Astrocyte (in vitro differentiated cells and primary cell): ENCODE results near the gene SRBD1. TPM values are rescaled to one million over a fixed set of nuclear protein-coding genes. Genes with fewer than 3 reads are reported as not detected.

ENCODE experiments used
- DNase-seq: peaks from one replicate; pipeline ENCODE4 v3.0.0-alpha.2; 2010; ENCODE audit warnings: low read depth
- FAIRE-seq: peaks from 2 replicates; lab custom pipeline; 2011; peaks lifted over from hg19 to GRCh38; lab: Jason Lieb, UNC
- H2AFZ ChIP-seq: 2 replicates; pipeline ENCODE4 v1.6.0; 2012; ENCODE audit warnings: low read depth, low read length, inconsistent platforms
- H3K27ac ChIP-seq: 2 replicates; pipeline ENCODE4 v1.5.1; 2011; ENCODE audit warnings: low read depth, low read length, inconsistent platforms
- H3K27me3 ChIP-seq: 2 replicates; pipeline ENCODE4 v1.6.0; 2011; ENCODE audit warnings: low read length, inconsistent platforms; ENCODE audit not compliant: insufficient read depth
- H3K36me3 ChIP-seq: 2 replicates; pipeline ENCODE4 v1.5.1; 2011; ENCODE audit warnings: low read length, inconsistent platforms; ENCODE audit not compliant: insufficient read depth
- H3K4me1 ChIP-seq: 2 replicates; pipeline ENCODE4 v1.5.1; 2011; ENCODE audit warnings: low read length, inconsistent platforms; ENCODE audit not compliant: insufficient read depth
- H3K4me2 ChIP-seq: 2 replicates; pipeline ENCODE4 v1.6.0; 2012; ENCODE audit warnings: low read length, inconsistent platforms
- H3K4me3 ChIP-seq: 2 replicates; pipeline ENCODE4 v1.5.1; 2011; ENCODE audit warnings: low read depth, mild to moderate bottlenecking, low read length, inconsistent platforms; ENCODE audit not compliant: insufficient read depth
- H3K79me2 ChIP-seq: 2 replicates; pipeline ENCODE4 v1.6.0; 2012; ENCODE audit warnings: mild to moderate bottlenecking, low read length, inconsistent platforms; ENCODE audit not compliant: insufficient read depth
- H3K9ac ChIP-seq: 2 replicates; pipeline ENCODE4 v1.6.0; 2012; ENCODE audit warnings: mild to moderate bottlenecking, low read length, inconsistent platforms
- H3K9me3 ChIP-seq: 2 replicates; pipeline ENCODE4 v1.5.1; 2012; ENCODE audit warnings: low read depth, mild to moderate bottlenecking, low read length, inconsistent platforms; ENCODE audit not compliant: insufficient read depth
- H4K20me1 ChIP-seq: 2 replicates; pipeline ENCODE4 v1.6.0; 2012; ENCODE audit warnings: low read length, inconsistent platforms; ENCODE audit not compliant: insufficient read depth
- H3K27ac Mint-ChIP-seq: one replicate; pipeline ENCODE4 v1.8.0; 2021; ENCODE audit warnings: mild to moderate bottlenecking, mixed read lengths; ENCODE audit not compliant: unreplicated experiment
- H3K27me3 Mint-ChIP-seq: one replicate; pipeline ENCODE4 v1.8.0; 2021; ENCODE audit warnings: low read depth, mixed read lengths; ENCODE audit not compliant: unreplicated experiment
- H3K36me3 Mint-ChIP-seq: one replicate; pipeline ENCODE4 v1.8.0; 2021; ENCODE audit warnings: low read depth, mixed read lengths; ENCODE audit not compliant: unreplicated experiment
- H3K4me1 Mint-ChIP-seq: one replicate; pipeline ENCODE4 v1.8.0; 2021; ENCODE audit warnings: low read depth, mixed read lengths; ENCODE audit not compliant: unreplicated experiment
- H3K4me3 Mint-ChIP-seq: one replicate; pipeline ENCODE4 v1.8.0; 2021; ENCODE audit warnings: mild to moderate bottlenecking, moderate library complexity, mixed read lengths; ENCODE audit not compliant: unreplicated experiment
- H3K9me3 Mint-ChIP-seq: one replicate; pipeline ENCODE4 v1.8.0; 2021; ENCODE audit warnings: mild to moderate bottlenecking, mixed read lengths; ENCODE audit not compliant: unreplicated experiment
- EZH2 ChIP-seq: IDR thresholded peaks from 2 replicates; pipeline ENCODE4 v1.6.1; 2012; ENCODE audit warnings: mild to moderate bottlenecking, low read length, inconsistent platforms; ENCODE audit not compliant: insufficient read depth
- total RNA-seq: library from RNA; stranded (reverse); gene quantifications from 2 replicates; pipeline ENCODE4 v1.2.1, GENCODE V29; 2021
- TF ChIP-seq, protein P1 (sequence below): IDR thresholded peaks from 2 replicates; pipeline ENCODE4 v1.5.1; 2011; ENCODE audit warnings: low read depth, mild to moderate bottlenecking, inconsistent platforms, low read length, moderate library complexity; ENCODE audit not compliant: insufficient read depth

SRBD1 gene
- total RNA-seq, 1 donor from 2014 or later = 9.3 TPM

GRCh38 chr2:45606796-45607195, 4.3 kb downstream of the SRBD1 start:
- Mint-ChIP-seq H3K36me3 (no peaks in the 10 kb centered on the region), H3K4me3 (no peak overlapping the region), H3K4me1 (peaks cover 1% of the 10 kb centered on the region), H3K9me3 (peaks cover 3% of the 10 kb centered on the region), H3K27ac (no peak overlapping the region), H3K27me3 (no peaks in the 10 kb centered on the region)
- H3K4me3 ChIP-seq = no peak overlapping the region
- no peak for DNase-seq
- peaks cover 2% of the 10 kb centered on the region for H3K36me3 ChIP-seq
- FAIRE-seq = no peak
- no peak overlapping the region for H3K27ac ChIP-seq
- peaks cover 38% of the 10 kb centered on the region for H3K79me2 ChIP-seq
- no peaks in the 10 kb centered on the region for H3K27me3 ChIP-seq
- peaks cover 8% of the 10 kb centered on the region for H3K4me1 ChIP-seq
- H3K4me2 ChIP-seq = no peak overlapping the region
- H3K9me3 ChIP-seq = no peaks in the 10 kb centered on the region
- H4K20me1 ChIP-seq = peaks cover 12% of the 10 kb centered on the region
- no peak overlapping the region for H2AFZ ChIP-seq
- TF ChIP-seq, protein P1, sequence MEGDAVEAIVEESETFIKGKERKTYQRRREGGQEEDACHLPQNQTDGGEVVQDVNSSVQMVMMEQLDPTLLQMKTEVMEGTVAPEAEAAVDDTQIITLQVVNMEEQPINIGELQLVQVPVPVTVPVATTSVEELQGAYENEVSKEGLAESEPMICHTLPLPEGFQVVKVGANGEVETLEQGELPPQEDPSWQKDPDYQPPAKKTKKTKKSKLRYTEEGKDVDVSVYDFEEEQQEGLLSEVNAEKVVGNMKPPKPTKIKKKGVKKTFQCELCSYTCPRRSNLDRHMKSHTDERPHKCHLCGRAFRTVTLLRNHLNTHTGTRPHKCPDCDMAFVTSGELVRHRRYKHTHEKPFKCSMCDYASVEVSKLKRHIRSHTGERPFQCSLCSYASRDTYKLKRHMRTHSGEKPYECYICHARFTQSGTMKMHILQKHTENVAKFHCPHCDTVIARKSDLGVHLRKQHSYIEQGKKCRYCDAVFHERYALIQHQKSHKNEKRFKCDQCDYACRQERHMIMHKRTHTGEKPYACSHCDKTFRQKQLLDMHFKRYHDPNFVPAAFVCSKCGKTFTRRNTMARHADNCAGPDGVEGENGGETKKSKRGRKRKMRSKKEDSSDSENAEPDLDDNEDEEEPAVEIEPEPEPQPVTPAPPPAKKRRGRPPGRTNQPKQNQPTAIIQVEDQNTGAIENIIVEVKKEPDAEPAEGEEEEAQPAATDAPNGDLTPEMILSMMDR = no peak
- no peak for TF ChIP-seq EZH2
- H3K9ac ChIP-seq = no peak overlapping the region

DNA sequence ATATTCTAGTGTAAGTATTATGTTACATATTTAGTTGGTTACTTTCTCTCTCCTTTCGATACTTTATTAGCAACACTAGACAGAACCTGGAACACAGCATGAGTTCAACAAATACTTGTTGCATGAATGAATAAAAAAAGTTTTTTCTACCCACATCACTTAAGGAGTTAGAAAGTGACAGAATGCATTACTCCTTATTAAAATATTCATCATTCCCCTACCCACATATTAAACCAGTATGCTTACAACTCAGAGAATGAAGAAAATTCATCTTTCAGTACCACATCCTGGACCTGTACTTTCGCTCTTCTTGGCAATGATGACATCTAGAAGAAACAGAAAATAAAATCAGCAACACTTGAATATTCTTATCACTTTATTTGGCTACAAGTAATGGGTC, 6.0 kb downstream of the SRBD1 start:
- Histone ChIP-seq H3K36me3 (peaks cover 13% of the 10 kb centered on the region), H4K20me1 (peaks cover 12% of the 10 kb centered on the region), H3K9me3 (no peaks in the 10 kb centered on the region), H3K79me2 (peaks cover 35% of the 10 kb centered on the region), H3K9ac (no peak overlapping the region), H3K4me2 (no peak overlapping the region), H2AFZ (no peak overlapping the region), H3K27ac (no peak overlapping the region), H3K4me1 (peaks cover 5% of the 10 kb centered on the region), H3K4me3 (no peak overlapping the region), H3K27me3 (no peaks in the 10 kb centered on the region)
- DNase-seq (peak; percentile 34), FAIRE-seq (no peak)
- H3K4me3 Mint-ChIP-seq = no peak overlapping the region
- peaks cover 1% of the 10 kb centered on the region for H3K4me1 Mint-ChIP-seq
- H3K27me3 Mint-ChIP-seq = no peaks in the 10 kb centered on the region
- H3K9me3 Mint-ChIP-seq = peaks cover 3% of the 10 kb centered on the region
- H3K36me3 Mint-ChIP-seq = peaks cover 1% of the 10 kb centered on the region
- no peak for TF ChIP-seq EZH2
- TF ChIP-seq, protein P1 = no peak
- H3K27ac Mint-ChIP-seq = no peak overlapping the region

- no peak overlapping the region for H3K27ac Mint-ChIP-seq
- no peak overlapping the region for H3K4me2 ChIP-seq
- H3K27ac ChIP-seq = no peak overlapping the region
- H3K9me3 Mint-ChIP-seq = peaks cover 3% of the 10 kb centered on the region
- no peak for DNase-seq
- no peaks in the 10 kb centered on the region for H3K4me1 Mint-ChIP-seq
- peaks cover 1% of the 10 kb centered on the region for H3K36me3 Mint-ChIP-seq
- H3K36me3 ChIP-seq = peaks cover 20% of the 10 kb centered on the region
- H2AFZ ChIP-seq = no peak overlapping the region
- H4K20me1 ChIP-seq = peaks cover 8% of the 10 kb centered on the region
- H3K9me3 ChIP-seq = no peaks in the 10 kb centered on the region
- no peak for FAIRE-seq
- no peaks in the 10 kb centered on the region for H3K4me1 ChIP-seq
- H3K4me3 ChIP-seq = no peak overlapping the region
- no peaks in the 10 kb centered on the region for H3K27me3 Mint-ChIP-seq
- H3K9ac ChIP-seq = no peak overlapping the region
- H3K79me2 ChIP-seq = peaks cover 17% of the 10 kb centered on the region
- H3K27me3 ChIP-seq = no peaks in the 10 kb centered on the region
- TF ChIP-seq, protein P1 = no peak
- TF ChIP-seq EZH2 = no peak
- H3K4me3 Mint-ChIP-seq = no peak overlapping the region
Observed at GRCh38 chr2:45602624-45603023, 8.4 kb downstream of the SRBD1 start.
